ENCODE results near the gene TNFSF8.
A peak's percentile ranks its signal among the peaks of the same experiment; 100 is the strongest.

DNA sequence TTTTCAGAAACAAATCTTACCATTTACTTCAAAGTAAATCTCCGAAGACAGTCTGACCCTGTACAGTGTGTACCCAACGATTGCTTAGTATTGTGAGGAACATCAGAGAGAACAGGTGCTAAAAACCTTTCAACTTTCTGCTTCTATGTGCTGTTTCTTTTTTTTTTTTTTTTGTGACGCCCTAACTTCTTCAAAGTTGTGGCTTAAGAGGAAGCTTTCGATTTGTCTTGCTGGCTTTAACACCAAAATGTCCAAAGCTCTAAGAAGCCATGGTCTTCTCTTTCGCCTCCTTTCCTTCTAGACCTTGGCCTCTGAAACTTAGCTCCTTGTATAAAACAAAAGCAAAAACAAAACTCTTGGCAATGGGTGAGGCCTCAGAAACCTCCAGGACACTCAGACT, 1.2 kb downstream of the TNFSF8 start:
- no peak for TF ChIP-seq POLR2A (IDR thresholded peaks at IDR 0.05)
- TF ChIP-seq, protein P1, sequence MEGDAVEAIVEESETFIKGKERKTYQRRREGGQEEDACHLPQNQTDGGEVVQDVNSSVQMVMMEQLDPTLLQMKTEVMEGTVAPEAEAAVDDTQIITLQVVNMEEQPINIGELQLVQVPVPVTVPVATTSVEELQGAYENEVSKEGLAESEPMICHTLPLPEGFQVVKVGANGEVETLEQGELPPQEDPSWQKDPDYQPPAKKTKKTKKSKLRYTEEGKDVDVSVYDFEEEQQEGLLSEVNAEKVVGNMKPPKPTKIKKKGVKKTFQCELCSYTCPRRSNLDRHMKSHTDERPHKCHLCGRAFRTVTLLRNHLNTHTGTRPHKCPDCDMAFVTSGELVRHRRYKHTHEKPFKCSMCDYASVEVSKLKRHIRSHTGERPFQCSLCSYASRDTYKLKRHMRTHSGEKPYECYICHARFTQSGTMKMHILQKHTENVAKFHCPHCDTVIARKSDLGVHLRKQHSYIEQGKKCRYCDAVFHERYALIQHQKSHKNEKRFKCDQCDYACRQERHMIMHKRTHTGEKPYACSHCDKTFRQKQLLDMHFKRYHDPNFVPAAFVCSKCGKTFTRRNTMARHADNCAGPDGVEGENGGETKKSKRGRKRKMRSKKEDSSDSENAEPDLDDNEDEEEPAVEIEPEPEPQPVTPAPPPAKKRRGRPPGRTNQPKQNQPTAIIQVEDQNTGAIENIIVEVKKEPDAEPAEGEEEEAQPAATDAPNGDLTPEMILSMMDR (IDR thresholded peaks at IDR 0.05): no peak
- TF ChIP-seq EP300 (IDR thresholded peaks at IDR 0.05): peak in 1 of 2 donors; percentile 6
